Measurements from ENCODE around the gene NUP205.

Gene NUP205, protein sequence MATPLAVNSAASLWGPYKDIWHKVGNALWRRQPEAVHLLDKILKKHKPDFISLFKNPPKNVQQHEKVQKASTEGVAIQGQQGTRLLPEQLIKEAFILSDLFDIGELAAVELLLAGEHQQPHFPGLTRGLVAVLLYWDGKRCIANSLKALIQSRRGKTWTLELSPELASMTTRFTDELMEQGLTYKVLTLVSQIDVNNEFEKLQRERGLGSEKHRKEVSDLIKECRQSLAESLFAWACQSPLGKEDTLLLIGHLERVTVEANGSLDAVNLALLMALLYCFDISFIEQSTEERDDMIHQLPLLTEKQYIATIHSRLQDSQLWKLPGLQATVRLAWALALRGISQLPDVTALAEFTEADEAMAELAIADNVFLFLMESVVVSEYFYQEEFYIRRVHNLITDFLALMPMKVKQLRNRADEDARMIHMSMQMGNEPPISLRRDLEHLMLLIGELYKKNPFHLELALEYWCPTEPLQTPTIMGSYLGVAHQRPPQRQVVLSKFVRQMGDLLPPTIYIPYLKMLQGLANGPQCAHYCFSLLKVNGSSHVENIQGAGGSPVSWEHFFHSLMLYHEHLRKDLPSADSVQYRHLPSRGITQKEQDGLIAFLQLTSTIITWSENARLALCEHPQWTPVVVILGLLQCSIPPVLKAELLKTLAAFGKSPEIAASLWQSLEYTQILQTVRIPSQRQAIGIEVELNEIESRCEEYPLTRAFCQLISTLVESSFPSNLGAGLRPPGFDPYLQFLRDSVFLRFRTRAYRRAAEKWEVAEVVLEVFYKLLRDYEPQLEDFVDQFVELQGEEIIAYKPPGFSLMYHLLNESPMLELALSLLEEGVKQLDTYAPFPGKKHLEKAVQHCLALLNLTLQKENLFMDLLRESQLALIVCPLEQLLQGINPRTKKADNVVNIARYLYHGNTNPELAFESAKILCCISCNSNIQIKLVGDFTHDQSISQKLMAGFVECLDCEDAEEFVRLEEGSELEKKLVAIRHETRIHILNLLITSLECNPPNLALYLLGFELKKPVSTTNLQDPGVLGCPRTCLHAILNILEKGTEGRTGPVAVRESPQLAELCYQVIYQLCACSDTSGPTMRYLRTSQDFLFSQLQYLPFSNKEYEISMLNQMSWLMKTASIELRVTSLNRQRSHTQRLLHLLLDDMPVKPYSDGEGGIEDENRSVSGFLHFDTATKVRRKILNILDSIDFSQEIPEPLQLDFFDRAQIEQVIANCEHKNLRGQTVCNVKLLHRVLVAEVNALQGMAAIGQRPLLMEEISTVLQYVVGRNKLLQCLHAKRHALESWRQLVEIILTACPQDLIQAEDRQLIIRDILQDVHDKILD (N-terminal part only)

DNA sequence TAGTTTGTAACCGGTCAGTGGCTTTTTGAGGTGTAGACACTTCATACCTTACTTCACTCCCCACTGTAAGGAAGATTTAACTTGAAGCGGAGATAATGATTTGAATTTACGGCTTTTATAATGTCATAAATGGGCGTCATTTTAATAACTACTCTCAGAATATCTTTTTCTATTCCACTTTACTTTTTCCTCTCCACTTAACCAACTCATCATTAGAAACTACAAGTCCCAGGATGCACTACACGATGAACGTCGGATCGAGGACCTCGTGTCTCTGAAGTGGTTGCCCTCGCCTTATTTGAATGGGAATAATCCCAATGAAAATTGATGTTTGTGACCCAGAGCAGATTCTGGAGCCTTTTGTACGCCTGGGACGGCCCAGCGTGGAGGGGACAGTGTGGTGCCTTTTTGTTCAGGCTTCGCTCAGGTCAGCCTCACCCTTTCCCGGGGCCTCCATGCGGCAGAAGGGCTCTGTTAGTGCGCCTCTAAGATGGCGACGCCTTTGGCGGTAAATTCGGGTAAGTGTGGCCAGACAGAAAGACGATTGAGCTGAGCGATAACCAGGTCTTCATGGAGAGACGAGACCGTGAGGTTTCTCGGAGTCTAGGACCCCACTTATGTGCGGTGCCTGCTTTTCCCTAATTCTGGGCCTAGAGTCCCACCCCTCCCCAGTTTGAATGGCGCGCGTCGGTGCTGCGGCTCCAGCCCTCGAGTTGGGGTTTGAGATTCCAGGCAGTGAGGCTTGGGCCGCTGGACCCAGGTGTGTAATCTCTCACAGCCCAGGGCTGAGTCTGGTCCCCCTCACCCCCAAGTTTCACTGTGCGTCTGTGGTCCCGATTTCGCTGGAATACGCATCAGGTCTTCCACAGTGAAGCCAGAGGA, at the start of gene NUP205:
Gene NUP205, plus strand, starts transcription at position 463 of the 882 bp plus-strand sequence. Its CDS starts 28 bp downstream, at position 491.
- DNase-seq (ENCODE audit: low read depth) = peak; percentile 88
- peak within 1 kb of the TSS; percentile 90 for H3K4me3 ChIP-seq (ENCODE audit: low read depth, low read length)
- TF ChIP-seq, protein P1, sequence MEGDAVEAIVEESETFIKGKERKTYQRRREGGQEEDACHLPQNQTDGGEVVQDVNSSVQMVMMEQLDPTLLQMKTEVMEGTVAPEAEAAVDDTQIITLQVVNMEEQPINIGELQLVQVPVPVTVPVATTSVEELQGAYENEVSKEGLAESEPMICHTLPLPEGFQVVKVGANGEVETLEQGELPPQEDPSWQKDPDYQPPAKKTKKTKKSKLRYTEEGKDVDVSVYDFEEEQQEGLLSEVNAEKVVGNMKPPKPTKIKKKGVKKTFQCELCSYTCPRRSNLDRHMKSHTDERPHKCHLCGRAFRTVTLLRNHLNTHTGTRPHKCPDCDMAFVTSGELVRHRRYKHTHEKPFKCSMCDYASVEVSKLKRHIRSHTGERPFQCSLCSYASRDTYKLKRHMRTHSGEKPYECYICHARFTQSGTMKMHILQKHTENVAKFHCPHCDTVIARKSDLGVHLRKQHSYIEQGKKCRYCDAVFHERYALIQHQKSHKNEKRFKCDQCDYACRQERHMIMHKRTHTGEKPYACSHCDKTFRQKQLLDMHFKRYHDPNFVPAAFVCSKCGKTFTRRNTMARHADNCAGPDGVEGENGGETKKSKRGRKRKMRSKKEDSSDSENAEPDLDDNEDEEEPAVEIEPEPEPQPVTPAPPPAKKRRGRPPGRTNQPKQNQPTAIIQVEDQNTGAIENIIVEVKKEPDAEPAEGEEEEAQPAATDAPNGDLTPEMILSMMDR (IDR thresholded peaks at IDR 0.05; ENCODE audit: low read depth, low read length) = no peak
- TF ChIP-seq POLR2A (IDR thresholded peaks at IDR 0.05; ENCODE audit: extremely low read depth, insufficient read length) (peak; percentile 92), MYC (IDR thresholded peaks at IDR 0.05; ENCODE audit: low read depth, low read length) (peak; percentile 95)
- TF ChIP-seq, protein P2, sequence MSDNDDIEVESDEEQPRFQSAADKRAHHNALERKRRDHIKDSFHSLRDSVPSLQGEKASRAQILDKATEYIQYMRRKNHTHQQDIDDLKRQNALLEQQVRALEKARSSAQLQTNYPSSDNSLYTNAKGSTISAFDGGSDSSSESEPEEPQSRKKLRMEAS (IDR thresholded peaks at IDR 0.05; ENCODE audit: low read depth, low read length) = peak; percentile 89

DNA sequence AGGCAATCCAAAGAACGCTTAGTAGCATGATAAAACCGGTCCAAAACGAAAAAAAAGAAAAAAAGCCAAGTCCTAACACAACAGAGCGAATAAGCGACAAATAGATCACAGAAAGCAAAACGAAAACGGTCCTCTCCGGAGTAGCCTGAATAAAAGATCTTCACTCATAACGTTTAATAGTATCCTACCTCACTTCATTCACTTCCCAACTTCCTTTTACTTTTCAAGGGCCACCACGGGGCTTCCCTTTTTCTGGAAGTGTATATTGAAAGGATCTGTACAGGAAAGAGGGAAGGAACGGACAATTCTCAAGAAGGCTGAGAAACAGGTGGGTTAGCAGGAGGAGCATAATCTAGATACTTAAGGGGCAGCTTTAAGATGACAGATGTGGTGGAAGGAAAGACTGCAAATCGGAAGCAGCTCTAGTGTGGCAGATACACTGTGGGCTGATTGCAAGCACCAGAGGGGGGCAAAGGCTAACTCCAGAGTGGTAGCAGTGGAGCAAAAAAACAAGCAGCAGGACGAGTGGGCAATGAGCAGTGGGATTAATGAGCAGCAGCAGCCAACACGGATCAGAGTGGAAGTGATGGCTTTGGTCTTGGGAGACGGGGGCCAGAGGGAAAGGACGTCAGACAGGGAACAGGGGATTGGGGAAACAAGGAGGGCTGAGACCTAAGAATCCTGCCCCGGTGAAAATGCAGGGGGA, 48.7 kb upstream of the NUP205 start:
- H3K4me3 ChIP-seq (ENCODE audit: low read depth, low read length) = peak overlapping the region; percentile 91
- DNase-seq (ENCODE audit: low read depth) = peak; percentile 77
- TF ChIP-seq, protein P2 (IDR thresholded peaks at IDR 0.05; ENCODE audit: low read depth, low read length) = no peak
- TF ChIP-seq, protein P1 (IDR thresholded peaks at IDR 0.05; ENCODE audit: low read depth, low read length) = no peak
- no peak for TF ChIP-seq POLR2A (IDR thresholded peaks at IDR 0.05; ENCODE audit: extremely low read depth, insufficient read length)
- no peak for TF ChIP-seq MYC (IDR thresholded peaks at IDR 0.05; ENCODE audit: low read depth, low read length)

DNA sequence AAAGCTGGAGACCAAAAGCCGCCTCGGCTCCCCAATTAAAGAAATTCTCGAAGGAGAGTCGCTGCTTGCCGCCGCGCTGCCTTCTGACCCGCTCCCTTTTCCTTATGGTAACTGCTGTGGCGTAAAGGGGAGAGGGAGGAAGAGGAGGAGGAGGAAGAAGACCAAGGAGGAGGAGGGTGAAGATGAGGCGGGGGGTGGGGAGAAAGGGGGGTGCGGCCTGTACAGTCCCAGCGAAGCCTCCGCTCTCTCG, 48.2 kb upstream of the NUP205 start:
- peak overlapping the region; percentile 91 for H3K4me3 ChIP-seq (ENCODE audit: low read depth, low read length)
- TF ChIP-seq, protein P1 (IDR thresholded peaks at IDR 0.05; ENCODE audit: low read depth, low read length) = no peak
- TF ChIP-seq MYC (IDR thresholded peaks at IDR 0.05; ENCODE audit: low read depth, low read length) = 0 out of 2 replicates have a peak, but pooled peaks have one; percentile 26
- peak; percentile 84 for DNase-seq (ENCODE audit: low read depth)

DNA sequence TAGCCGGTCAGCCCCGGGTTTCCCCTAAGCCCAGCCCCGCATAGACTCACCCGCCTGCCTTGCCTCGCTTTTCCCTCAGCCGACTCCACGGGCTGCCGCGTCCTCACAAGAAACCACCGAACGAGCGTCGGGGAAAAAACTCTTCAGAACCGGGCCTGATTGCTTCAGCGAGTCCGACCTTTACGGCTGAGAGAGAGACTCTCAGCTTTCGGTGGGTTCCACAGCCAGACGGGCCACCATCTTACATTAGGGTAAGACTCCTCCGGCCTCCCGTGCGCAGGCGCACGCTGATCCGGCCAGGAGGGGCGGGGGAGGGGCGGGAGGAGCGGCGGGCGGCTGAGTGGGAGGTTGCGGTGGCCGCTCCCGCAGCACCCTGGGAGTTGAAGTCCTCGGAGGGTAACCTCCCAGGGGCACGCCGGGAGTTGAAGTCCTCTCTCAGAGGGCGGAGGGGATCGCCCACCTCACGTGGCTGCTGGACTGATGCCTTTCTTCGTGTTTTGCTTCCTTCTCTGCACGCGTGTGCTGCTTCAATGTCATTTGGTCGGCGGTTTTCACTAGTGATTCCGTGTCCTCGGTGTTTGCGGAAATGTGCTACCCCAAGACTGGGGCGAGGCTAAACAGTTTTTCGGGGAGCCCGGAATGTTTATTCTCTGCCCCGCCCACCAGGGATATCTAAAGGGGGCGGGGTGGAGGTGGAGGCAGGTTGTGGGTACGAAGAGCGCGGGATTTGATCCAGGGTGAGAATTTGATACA, 47.7 kb upstream of the NUP205 start, which contains the start of gene CNOT4:
Gene CNOT4, minus strand, starts transcription at position 264 of the 753 bp plus-strand sequence. CDS start 71,771 bp downstream, outside the sequence.
- peak; percentile 99 for DNase-seq (ENCODE audit: low read depth)
- H3K4me3 ChIP-seq (ENCODE audit: low read depth, low read length) = peak within 1 kb of the TSS; percentile 91
- TF ChIP-seq POLR2A (IDR thresholded peaks at IDR 0.05; ENCODE audit: extremely low read depth, insufficient read length) (peak; percentile 83), MYC (IDR thresholded peaks at IDR 0.05; ENCODE audit: low read depth, low read length) (peak; percentile 89)
- TF ChIP-seq, protein P1 (IDR thresholded peaks at IDR 0.05; ENCODE audit: low read depth, low read length) = no peak
- TF ChIP-seq, protein P2 (IDR thresholded peaks at IDR 0.05; ENCODE audit: low read depth, low read length) = peak; percentile 95
